ENCODE results near the gene GDF15.

Gene GDF15

DNA sequence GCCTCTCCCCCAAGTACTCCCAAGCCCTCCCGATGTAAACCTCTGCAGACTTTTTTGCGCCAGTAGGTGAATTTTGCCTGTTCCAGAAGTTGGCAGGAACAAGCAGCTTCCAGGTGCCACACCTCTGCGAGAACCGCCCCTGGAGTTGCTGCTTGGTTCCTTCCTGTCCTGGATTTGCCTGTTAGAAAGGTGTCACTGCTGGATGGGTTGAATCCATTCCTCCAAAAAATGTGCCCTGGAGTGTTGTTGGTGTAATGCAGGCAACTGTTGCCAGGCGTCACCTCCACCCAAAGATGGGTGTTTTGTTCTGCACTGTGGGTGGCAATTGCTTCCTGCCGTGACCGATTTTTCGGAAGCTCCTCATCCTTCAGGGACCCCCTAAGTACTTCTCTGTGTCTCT, 39.9 kb upstream of the GDF15 start:
- no peak overlapping the region for H3K4me3 ChIP-seq (ENCODE audit: low read depth, low read length)
- no peaks in the 10 kb centered on the region for H3K9me3 ChIP-seq (ENCODE audit: control insufficient read depth, insufficient read depth, low read depth, low read length)
- H3K36me3 ChIP-seq (ENCODE audit: control insufficient read depth in 2 of 2, insufficient read depth in 1 of 2, low read length in 2 of 2) = no peaks in the 10 kb centered on the region
- POLR2A ChIA-PET = interaction anchor here (0.6 to 1.1 kb wide), 2 partner anchors 17 to 66 kb away, joined by 3 to 7 read pairs; no protein-coding TSS in a partner anchor
- TF ChIP-seq, protein P1, sequence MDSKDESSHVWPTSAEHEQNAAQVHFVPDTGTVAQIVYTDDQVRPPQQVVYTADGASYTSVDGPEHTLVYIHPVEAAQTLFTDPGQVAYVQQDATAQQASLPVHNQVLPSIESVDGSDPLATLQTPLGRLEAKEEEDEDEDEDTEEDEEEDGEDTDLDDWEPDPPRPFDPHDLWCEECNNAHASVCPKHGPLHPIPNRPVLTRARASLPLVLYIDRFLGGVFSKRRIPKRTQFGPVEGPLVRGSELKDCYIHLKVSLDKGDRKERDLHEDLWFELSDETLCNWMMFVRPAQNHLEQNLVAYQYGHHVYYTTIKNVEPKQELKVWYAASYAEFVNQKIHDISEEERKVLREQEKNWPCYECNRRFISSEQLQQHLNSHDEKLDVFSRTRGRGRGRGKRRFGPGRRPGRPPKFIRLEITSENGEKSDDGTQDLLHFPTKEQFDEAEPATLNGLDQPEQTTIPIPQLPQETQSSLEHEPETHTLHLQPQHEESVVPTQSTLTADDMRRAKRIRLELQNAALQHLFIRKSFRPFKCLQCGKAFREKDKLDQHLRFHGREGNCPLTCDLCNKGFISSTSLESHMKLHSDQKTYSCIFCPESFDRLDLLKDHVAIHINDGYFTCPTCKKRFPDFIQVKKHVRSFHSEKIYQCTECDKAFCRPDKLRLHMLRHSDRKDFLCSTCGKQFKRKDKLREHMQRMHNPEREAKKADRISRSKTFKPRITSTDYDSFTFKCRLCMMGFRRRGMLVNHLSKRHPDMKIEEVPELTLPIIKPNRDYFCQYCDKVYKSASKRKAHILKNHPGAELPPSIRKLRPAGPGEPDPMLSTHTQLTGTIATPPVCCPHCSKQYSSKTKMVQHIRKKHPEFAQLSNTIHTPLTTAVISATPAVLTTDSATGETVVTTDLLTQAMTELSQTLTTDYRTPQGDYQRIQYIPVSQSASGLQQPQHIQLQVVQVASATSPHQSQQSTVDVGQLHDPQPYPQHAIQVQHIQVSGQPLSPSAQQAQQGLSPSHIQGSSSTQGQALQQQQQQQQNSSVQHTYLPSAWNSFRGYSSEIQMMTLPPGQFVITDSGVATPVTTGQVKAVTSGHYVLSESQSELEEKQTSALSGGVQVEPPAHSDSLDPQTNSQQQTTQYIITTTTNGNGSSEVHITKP (tag by site-specific recombination; IDR thresholded peaks at IDR 0.05) = peak; percentile 87
- TF ChIP-seq ZBTB7A (tag by site-specific recombination; IDR thresholded peaks at IDR 0.05; ENCODE audit: low read depth) (no peak), SCRT2 (tag by site-specific recombination; IDR thresholded peaks at IDR 0.05) (peak; percentile 68; the same call in 1 of the 2 replicates), ZNF433 (tag by site-specific recombination; IDR thresholded peaks at IDR 0.05; ENCODE audit: low read depth) (no peak), ZFP41 (tag by site-specific recombination; IDR thresholded peaks at IDR 0.05; ENCODE audit: borderline replicate concordance) (no peak)
- no peak overlapping the region for H3K27ac ChIP-seq (ENCODE audit: extremely low read depth, low read depth, low read length)
- no peaks in the 10 kb centered on the region for H3K4me1 ChIP-seq (ENCODE audit: control insufficient read depth, insufficient read depth, low read length)
- CTCF ChIA-PET = interaction anchor here (0.6 to 1.6 kb wide), 6 partner anchors 12 to 114 kb away, joined by 3 to 5 read pairs (median 3); no protein-coding TSS in a partner anchor

DNA sequence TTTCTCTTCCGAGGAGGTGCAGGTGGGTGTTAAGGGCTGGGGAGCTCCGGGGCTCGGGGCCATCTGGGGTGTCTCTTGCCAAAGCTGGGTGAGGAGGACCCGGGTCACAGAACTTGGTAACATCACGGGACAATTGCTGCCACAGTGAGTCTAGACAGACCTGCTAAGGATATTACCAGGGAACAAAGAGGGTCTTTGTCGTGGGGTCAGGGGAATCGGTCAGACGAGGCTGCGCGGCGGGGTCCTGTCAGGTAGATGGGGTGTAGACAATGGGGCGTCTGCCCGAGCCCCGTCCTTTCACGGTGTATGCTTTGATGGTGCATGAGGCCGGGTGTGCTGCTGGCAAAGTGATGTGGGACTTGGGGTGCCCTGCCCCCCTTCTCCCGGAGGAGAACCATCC, 37.8 kb upstream of the GDF15 start:
- H3K27ac ChIP-seq (ENCODE audit: extremely low read depth, low read depth, low read length) = no peak overlapping the region
- CTCF ChIA-PET = interaction anchor here (0.8 to 4.6 kb wide), 9 partner anchors 12 to 71 kb away, joined by 3 to 117 read pairs (median 12); partner anchors contain the start of gene SSBP4
- TF ChIP-seq ZNF140 (tag by site-specific recombination; IDR thresholded peaks at IDR 0.05) = no peak
- no peak for TF ChIP-seq IKZF3 (tag by site-specific recombination; IDR thresholded peaks at IDR 0.05)
- TF ChIP-seq EGR2 (tag by site-specific recombination; IDR thresholded peaks at IDR 0.05; ENCODE audit: low read depth) = no peak
- TF ChIP-seq, protein P2, sequence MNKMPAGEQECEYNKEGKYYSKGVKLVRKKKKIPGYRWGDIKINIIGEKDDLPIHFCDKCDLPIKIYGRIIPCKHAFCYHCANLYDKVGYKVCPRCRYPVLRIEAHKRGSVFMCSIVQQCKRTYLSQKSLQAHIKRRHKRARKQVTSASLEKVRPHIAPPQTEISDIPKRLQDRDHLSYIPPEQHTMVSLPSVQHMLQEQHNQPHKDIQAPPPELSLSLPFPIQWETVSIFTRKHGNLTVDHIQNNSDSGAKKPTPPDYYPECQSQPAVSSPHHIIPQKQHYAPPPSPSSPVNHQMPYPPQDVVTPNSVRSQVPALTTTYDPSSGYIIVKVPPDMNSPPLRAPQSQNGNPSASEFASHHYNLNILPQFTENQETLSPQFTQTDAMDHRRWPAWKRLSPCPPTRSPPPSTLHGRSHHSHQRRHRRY (tag by site-specific recombination; IDR thresholded peaks at IDR 0.05) = no peak
- no peak for TF ChIP-seq ZFP3 (tag by site-specific recombination; IDR thresholded peaks at IDR 0.05; ENCODE audit: low read depth)
- TF ChIP-seq ZNF792 (tag by site-specific recombination; IDR thresholded peaks at IDR 0.05) = no peak
- no peak for TF ChIP-seq GLI4 (tag by site-specific recombination; IDR thresholded peaks at IDR 0.05)
- TF ChIP-seq ZNF571 (tag by site-specific recombination; IDR thresholded peaks at IDR 0.05) = no peak
- TF ChIP-seq ZIC2 (tag by site-specific recombination; IDR thresholded peaks at IDR 0.05) = no peak
- no peak for TF ChIP-seq ZNF48 (tag by site-specific recombination; IDR thresholded peaks at IDR 0.05)
- no peak for TF ChIP-seq KLF7 (tag by site-specific recombination; IDR thresholded peaks at IDR 0.05; ENCODE audit: borderline replicate concordance)
- no peak for TF ChIP-seq ZNF248 (tag by site-specific recombination; IDR thresholded peaks at IDR 0.05)
- no peak for TF ChIP-seq ZNF544 (tag by site-specific recombination; IDR thresholded peaks at IDR 0.05)
- TF ChIP-seq, protein P3, sequence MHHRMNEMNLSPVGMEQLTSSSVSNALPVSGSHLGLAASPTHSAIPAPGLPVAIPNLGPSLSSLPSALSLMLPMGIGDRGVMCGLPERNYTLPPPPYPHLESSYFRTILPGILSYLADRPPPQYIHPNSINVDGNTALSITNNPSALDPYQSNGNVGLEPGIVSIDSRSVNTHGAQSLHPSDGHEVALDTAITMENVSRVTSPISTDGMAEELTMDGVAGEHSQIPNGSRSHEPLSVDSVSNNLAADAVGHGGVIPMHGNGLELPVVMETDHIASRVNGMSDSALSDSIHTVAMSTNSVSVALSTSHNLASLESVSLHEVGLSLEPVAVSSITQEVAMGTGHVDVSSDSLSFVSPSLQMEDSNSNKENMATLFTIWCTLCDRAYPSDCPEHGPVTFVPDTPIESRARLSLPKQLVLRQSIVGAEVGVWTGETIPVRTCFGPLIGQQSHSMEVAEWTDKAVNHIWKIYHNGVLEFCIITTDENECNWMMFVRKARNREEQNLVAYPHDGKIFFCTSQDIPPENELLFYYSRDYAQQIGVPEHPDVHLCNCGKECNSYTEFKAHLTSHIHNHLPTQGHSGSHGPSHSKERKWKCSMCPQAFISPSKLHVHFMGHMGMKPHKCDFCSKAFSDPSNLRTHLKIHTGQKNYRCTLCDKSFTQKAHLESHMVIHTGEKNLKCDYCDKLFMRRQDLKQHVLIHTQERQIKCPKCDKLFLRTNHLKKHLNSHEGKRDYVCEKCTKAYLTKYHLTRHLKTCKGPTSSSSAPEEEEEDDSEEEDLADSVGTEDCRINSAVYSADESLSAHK (tag by site-specific recombination; IDR thresholded peaks at IDR 0.05) = no peak
- TF ChIP-seq RBAK (tag by site-specific recombination; IDR thresholded peaks at IDR 0.05) = no peak
- TF ChIP-seq SCRT2 (tag by site-specific recombination; IDR thresholded peaks at IDR 0.05) = no peak
- no peak for TF ChIP-seq KLF10 (tag by site-specific recombination; IDR thresholded peaks at IDR 0.05)
- TF ChIP-seq ZNF350 (tag by site-specific recombination; IDR thresholded peaks at IDR 0.05) = no peak
- TF ChIP-seq, protein P4, sequence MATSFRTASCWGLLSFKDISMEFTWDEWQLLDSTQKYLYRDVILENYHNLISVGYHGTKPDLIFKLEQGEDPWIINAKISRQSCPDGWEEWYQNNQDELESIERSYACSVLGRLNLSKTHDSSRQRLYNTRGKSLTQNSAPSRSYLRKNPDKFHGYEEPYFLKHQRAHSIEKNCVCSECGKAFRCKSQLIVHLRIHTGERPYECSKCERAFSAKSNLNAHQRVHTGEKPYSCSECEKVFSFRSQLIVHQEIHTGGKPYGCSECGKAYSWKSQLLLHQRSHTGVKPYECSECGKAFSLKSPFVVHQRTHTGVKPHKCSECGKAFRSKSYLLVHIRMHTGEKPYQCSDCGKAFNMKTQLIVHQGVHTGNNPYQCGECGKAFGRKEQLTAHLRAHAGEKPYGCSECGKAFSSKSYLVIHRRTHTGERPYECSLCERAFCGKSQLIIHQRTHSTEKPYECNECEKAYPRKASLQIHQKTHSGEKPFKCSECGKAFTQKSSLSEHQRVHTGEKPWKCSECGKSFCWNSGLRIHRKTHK (tag by site-specific recombination; IDR thresholded peaks at IDR 0.05) = no peak
- no peak for TF ChIP-seq KLF16 (tag by site-specific recombination; IDR thresholded peaks at IDR 0.05)
- no peaks in the 10 kb centered on the region for H3K36me3 ChIP-seq (ENCODE audit: control insufficient read depth in 2 of 2, insufficient read depth in 1 of 2, low read length in 2 of 2)
- H3K4me1 ChIP-seq (ENCODE audit: control insufficient read depth, insufficient read depth, low read length) = no peaks in the 10 kb centered on the region
- H3K9me3 ChIP-seq (ENCODE audit: control insufficient read depth, insufficient read depth, low read depth, low read length) = no peaks in the 10 kb centered on the region
- no peak overlapping the region for H3K4me3 ChIP-seq (ENCODE audit: low read depth, low read length)
- POLR2A ChIA-PET = no interaction called here
